Measurements from ENCODE around the gene IGSF6.

IGSF6 gene

DNA sequence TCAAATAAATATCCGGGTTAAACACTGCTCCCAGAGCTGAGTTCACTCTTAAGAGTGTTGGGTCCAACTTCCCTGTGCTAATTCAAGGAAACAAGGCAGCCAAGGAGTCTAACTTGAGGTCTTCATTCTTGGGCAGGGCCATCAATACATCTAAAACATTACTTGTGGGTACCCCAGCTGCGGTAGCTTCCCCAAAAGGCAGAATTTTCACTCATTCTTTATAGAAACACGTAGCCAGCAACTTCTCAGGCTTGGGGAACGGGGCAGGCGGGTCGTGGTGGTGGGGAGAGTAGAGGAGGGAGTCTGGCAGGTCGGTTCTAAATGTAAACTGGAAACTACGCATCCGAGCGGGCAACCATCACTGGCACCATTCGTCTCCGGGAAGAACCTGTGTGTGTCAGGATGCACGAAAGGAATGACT, 53.7 kb downstream of the IGSF6 start:
- DNase-seq = peak; percentile 11

DNA sequence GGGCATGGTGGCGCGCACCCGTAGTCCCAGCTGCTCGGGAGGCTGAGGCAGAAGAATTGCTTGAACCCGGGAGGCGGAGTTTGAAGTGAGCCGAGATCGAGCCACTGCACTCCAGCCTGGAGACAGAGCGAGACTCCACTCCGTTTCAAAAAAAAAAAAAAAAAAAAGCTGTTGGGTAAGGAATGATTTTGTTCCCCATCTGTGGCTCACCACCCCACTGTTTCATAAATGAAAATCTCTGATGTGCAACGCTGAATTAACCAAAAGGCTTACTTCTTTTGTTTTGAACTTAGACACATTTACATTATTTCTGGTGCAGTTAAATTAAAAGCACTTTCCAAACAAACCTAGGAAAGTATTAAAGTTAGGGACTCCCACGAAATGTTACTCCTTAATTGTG, 54.2 kb downstream of the IGSF6 start:
- DNase-seq = no peak

DNA sequence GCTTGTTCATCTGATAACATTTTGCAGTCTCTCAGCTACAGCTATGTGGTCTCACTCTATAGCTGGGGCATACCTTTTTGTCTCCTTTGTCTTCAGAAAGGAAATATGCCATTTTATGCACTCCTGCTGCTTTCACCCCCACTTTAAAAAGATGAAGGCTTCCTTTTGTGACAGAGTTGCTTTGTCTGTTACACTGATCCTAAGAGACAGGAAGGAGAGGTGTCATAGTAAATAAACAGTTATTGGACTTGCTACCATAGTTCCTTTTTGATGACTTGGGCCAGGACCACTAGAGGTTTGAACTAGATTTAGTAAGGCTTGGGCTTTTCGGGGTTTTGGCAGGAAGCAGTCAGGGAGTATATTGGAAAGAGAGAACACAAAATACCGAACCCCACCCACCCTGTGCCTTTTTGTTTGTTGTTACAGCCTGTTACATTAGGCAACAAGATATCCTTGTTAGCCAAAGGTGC, 54.8 kb downstream of the IGSF6 start:
- DNase-seq = no peak

DNA sequence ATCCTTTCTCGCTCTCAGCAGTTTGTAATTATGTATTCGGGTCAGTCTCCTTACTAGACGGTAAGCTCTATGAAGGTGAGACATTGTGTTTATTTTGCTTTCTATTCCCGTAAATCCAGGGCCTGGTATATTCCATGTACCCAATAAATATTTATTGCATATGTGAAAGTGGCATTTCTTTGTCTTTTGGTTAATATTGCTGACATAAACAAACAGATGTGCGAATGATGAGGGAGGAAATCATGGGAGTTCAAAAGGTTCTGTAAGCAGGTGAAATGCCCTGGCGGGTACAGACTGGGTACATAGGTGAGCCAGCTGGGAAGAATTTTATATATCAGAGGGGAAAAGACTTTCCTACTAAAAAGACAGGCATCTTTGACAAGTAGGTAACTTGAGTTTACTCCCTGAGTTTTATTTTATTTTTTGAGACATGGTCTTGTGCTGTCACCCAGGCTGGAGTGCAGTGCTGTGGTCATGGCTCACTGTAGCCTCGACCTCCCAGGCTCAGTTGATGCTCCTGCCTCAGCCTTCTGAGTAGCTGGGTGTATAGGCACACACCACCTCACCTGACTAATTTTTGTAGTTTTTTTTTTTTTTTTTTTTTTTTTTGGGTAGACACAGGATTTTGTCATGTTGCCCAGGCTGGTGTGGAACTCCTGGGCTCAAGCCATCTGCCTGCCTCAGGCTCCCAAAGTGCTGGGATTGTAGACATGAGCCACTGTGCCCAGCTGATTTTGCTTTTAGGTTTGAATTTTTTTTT, 58.7 kb downstream of the IGSF6 start:
- no peak for DNase-seq

DNA sequence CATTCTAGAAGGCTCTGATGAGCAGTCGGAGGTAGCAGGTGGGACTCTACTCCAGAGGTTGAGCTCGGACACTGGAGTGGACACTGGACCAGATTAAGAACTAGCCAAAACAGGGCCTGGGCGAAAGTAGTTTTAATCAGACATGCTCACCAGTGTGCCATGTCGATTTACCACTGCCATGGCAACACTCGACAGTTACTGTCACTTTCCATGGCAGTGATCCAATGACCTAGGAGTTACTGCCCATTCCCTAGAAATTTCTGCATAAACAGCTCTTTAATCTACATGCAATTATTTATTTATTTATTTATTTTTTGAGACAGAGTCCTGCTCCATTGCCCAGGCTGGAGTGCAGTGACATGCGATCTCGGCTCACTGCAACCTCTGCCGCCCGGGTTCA, 60.2 kb downstream of the IGSF6 start:
- DNase-seq = no peak

DNA sequence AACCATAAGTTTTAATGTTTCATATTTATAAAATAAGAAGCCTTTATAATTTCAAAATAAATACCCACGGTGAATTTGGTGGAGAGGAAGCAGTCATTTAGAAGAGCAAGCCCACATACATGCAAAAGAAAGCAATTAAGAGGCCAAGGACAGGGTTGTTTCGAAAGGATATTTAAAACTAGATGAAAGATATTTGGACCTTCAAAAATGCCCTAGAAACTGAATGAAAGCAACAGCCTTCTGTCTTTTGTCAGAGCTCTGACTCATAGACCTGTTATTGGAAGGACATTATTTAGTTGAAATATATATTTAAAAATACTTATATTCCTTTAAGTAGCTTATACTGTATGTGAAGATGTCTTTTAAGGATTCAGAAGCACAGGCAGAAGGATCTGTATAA, 61.6 kb downstream of the IGSF6 start:
- no peak for DNase-seq

DNA sequence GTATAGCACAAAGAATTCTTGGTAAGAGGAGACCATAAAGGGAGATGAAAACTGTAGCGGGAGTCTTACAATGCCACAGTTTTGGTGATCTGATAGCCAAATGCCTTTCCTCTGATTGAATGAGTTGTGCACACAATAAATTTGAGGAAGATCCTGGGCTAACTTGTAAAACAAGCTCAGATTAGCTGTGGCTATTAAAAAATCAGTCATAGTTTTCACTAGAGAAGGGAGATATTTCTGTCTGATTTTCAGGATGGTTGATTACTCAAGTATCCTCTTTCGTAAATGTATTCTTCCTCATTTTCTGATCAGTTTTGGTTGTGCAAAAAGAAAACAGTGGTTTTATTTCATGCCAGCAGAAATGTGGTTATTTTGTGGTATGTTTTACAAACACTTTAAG, 62.1 kb downstream of the IGSF6 start:
- DNase-seq = no peak

DNA sequence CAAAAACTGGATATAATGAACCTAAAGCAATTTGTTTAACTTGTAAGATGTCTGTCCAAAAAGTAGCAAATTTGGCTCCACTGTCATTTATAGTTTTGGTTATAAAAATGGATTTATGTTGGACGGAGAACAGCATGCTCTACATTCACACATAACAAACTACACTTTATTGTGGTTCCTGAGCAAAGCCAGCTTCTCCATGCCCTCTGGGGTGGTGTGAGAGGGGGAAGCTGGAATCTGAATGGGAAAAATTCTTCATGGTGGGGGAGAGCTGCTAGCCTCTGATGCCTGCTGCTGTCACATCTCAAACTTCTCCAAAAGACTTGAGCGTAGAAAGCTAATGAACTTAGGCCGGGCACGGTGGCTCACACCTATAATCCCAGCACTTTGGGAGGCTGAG, 62.9 kb downstream of the IGSF6 start:
- no peak for DNase-seq
